Neural cell (in vitro differentiated cells): ENCODE results near the gene WDR83. TPM values are rescaled to one million over a fixed set of nuclear protein-coding genes. Genes with fewer than 3 reads are reported as not detected.

Source experiments
- H2AFZ ChIP-seq: fragments of 200-600, 300-800 bp; sonication (generic), shearing (Covaris generic); 2 replicates; pipeline ENCODE4 v1.6.0; 2014; ENCODE audit warnings: low read depth, mild to moderate bottlenecking, antibody characterized with exemption, low read length, moderate library complexity
- H3F3A ChIP-seq: fragments of 200-600 bp; shearing (Covaris generic); 2 replicates; pipeline ENCODE4 v1.6.1; 2016; ENCODE audit warnings: mild to moderate bottlenecking, moderate library complexity, mixed read lengths, antibody characterized with exemption, low read length; ENCODE audit not compliant: insufficient read depth, poor library complexity, severe bottlenecking
- H3K27ac ChIP-seq: fragments of 200-600, 300-800 bp; sonication (generic), shearing (Covaris generic); 2 replicates; pipeline ENCODE4 v1.5.1; 2014; ENCODE audit warnings: mild to moderate bottlenecking, low read length, moderate library complexity
- H3K27me3 ChIP-seq: fragments of 300-800, 200-600 bp; sonication (generic), shearing (Covaris generic); 2 replicates; pipeline ENCODE4 v1.6.0; 2014; ENCODE audit warnings: mild to moderate bottlenecking, low read depth, low read length, moderate library complexity; ENCODE audit not compliant: insufficient read depth
- H3K36me3 ChIP-seq: fragments of 300-800, 200-600 bp; sonication (generic), shearing (Covaris generic); 2 replicates; pipeline ENCODE4 v1.5.1; 2014; ENCODE audit warnings: mild to moderate bottlenecking, antibody characterized with exemption, low read length, moderate library complexity; ENCODE audit not compliant: insufficient read depth
- H3K4me2 ChIP-seq: fragments of 300-800, 200-600 bp; sonication (generic), shearing (Covaris generic); 2 replicates; pipeline ENCODE4 v1.6.0; 2014; ENCODE audit warnings: mild to moderate bottlenecking, low read length
- H3K4me3 ChIP-seq: fragments of 300-800, 200-600 bp; sonication (generic), shearing (Covaris generic); 2 replicates; pipeline ENCODE4 v1.5.1; 2014; ENCODE audit warnings: mild to moderate bottlenecking, low read length, moderate library complexity
- H3K79me2 ChIP-seq: fragments of 200-600 bp; shearing (Covaris generic); replicated peaks from 2 replicates; pipeline ENCODE4 v1.6.0; 2014; ENCODE audit warnings: mild to moderate bottlenecking, low read length, moderate library complexity; ENCODE audit not compliant: insufficient read depth
- H3K9ac ChIP-seq: fragments of 300-800, 200-600 bp; sonication (generic), shearing (Covaris generic); 2 replicates; pipeline ENCODE4 v1.6.1; 2016; ENCODE audit warnings: mild to moderate bottlenecking, low read length, mixed read lengths
- H3K9me2 ChIP-seq: fragments of 200-600 bp; shearing (Covaris generic); 2 replicates; pipeline ENCODE4 v1.6.1; 2016; ENCODE audit warnings: mild to moderate bottlenecking, low read length, mixed read lengths; ENCODE audit not compliant: insufficient read depth
- H3K9me3 ChIP-seq: fragments of 200-600, 300-800 bp; sonication (generic), shearing (Covaris generic); 2 replicates; pipeline ENCODE4 v1.6.1; 2016; ENCODE audit warnings: mild to moderate bottlenecking, mixed run types, low read length, moderate library complexity, mixed read lengths
- H4K20me1 ChIP-seq: fragments of 200-600 bp; shearing (Covaris generic); 2 replicates; pipeline ENCODE4 v1.6.1; 2016; ENCODE audit warnings: mild to moderate bottlenecking, mixed run types; ENCODE audit not compliant: insufficient read depth
- EZH2 ChIP-seq: fragments of 200-600, 300-800 bp; shearing (Covaris generic), sonication (generic); IDR thresholded peaks from 2 replicates; pipeline ENCODE4 v1.6.1; 2014; ENCODE audit warnings: antibody characterized with exemption, low read length, borderline replicate concordance, mild to moderate bottlenecking; ENCODE audit not compliant: insufficient read depth, poor library complexity, severe bottlenecking
- MXI1 ChIP-seq: fragments of 450-650 bp; conservative IDR thresholded peaks from 2 replicates; pipeline ENCODE4 v1.6.1; 2014; ENCODE audit warnings: antibody characterized with exemption, mild to moderate bottlenecking; ENCODE audit not compliant: poor library complexity, severe bottlenecking
- POLR2AphosphoS5 ChIP-seq: IDR thresholded peaks from 2 replicates; pipeline ENCODE4 v1.6.1; 2012
- REST ChIP-seq: IDR thresholded peaks from 2 replicates; pipeline ENCODE4 v1.6.1; 2012; ENCODE audit warnings: borderline replicate concordance
- SMC3 ChIP-seq: fragments of 450-650 bp; conservative IDR thresholded peaks from 2 replicates; pipeline ENCODE4 v1.6.1; 2014; ENCODE audit warnings: antibody characterized with exemption, mild to moderate bottlenecking, moderate library complexity; ENCODE audit not compliant: poor library complexity
- TAF1 ChIP-seq: IDR thresholded peaks from 2 replicates; pipeline ENCODE4 v1.6.1; 2012; ENCODE audit warnings: low read depth
- polyA plus RNA-seq: library from polyadenylated mRNA; depleted of rRNA; stranded (reverse); fragments of >200 nt; gene quantifications from 2 replicates; pipeline ENCODE4 v1.2.3, GENCODE V29; 2014
- TF ChIP-seq, protein P1 (sequence below): fragments of 450-650 bp; IDR thresholded peaks from 2 replicates; pipeline ENCODE4 v1.5.1; 2014; ENCODE audit warnings: antibody characterized with exemption, mild to moderate bottlenecking, moderate library complexity; ENCODE audit not compliant: poor library complexity, severe bottlenecking

The WDR83 gene
- polyA plus RNA-seq, 1 donor from 2014 or later, result 45.3 TPM

GRCh38 chr19:12638611-12639182 lies 27.9 kb upstream of the WDR83 start:
- TF ChIP-seq POLR2AphosphoS5 (no peak), REST (no peak)
- Histone ChIP-seq H3K27ac (no peak overlapping the region), H3K9me2 (no peaks in the 10 kb centered on the region), H2AFZ (no peak overlapping the region), H4K20me1 (no peaks in the 10 kb centered on the region), H3K27me3 (no peaks in the 10 kb centered on the region), H3K9ac (no peak overlapping the region), H3K4me3 (no peak overlapping the region), H3F3A (no peaks in the 10 kb centered on the region), H3K4me2 (no peak overlapping the region), H3K9me3 (no peaks in the 10 kb centered on the region), H3K36me3 (no peaks in the 10 kb centered on the region), H3K79me2 (no peaks in the 10 kb centered on the region)

GRCh38 chr19:12639901-12640613 lies 26.6 kb upstream of the WDR83 start:
- no peaks in the 10 kb centered on the region for H3K9me3 ChIP-seq
- H3K79me2 ChIP-seq, result no peaks in the 10 kb centered on the region
- no peaks in the 10 kb centered on the region for H3F3A ChIP-seq
- H3K9me2 ChIP-seq, result no peaks in the 10 kb centered on the region
- TF ChIP-seq, protein P1, sequence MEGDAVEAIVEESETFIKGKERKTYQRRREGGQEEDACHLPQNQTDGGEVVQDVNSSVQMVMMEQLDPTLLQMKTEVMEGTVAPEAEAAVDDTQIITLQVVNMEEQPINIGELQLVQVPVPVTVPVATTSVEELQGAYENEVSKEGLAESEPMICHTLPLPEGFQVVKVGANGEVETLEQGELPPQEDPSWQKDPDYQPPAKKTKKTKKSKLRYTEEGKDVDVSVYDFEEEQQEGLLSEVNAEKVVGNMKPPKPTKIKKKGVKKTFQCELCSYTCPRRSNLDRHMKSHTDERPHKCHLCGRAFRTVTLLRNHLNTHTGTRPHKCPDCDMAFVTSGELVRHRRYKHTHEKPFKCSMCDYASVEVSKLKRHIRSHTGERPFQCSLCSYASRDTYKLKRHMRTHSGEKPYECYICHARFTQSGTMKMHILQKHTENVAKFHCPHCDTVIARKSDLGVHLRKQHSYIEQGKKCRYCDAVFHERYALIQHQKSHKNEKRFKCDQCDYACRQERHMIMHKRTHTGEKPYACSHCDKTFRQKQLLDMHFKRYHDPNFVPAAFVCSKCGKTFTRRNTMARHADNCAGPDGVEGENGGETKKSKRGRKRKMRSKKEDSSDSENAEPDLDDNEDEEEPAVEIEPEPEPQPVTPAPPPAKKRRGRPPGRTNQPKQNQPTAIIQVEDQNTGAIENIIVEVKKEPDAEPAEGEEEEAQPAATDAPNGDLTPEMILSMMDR, result peak; percentile 49
- no peak for TF ChIP-seq SMC3
- no peak overlapping the region for H3K9ac ChIP-seq
- no peak overlapping the region for H3K4me2 ChIP-seq
- no peaks in the 10 kb centered on the region for H4K20me1 ChIP-seq
- H2AFZ ChIP-seq, result no peak overlapping the region
- no peaks in the 10 kb centered on the region for H3K27me3 ChIP-seq
- H3K27ac ChIP-seq, result no peak overlapping the region
- H3K4me3 ChIP-seq, result no peak overlapping the region
- no peaks in the 10 kb centered on the region for H3K36me3 ChIP-seq

GRCh38 chr19:12641456-12641855 lies 25.2 kb upstream of the WDR83 start:
- no peak overlapping the region for H3K27ac ChIP-seq
- H3K9me2 ChIP-seq, result no peaks in the 10 kb centered on the region
- H4K20me1 ChIP-seq, result no peaks in the 10 kb centered on the region
- no peaks in the 10 kb centered on the region for H3K27me3 ChIP-seq
- no peak overlapping the region for H3K4me3 ChIP-seq
- no peaks in the 10 kb centered on the region for H3K79me2 ChIP-seq
- no peak overlapping the region for H3K4me2 ChIP-seq
- H3K9me3 ChIP-seq, result no peaks in the 10 kb centered on the region
- no peaks in the 10 kb centered on the region for H3K36me3 ChIP-seq
- TF ChIP-seq EZH2, result no peak
- no peak for TF ChIP-seq SMC3
- no peak for TF ChIP-seq MXI1
- no peak for TF ChIP-seq TAF1
- H2AFZ ChIP-seq, result no peak overlapping the region
- H3F3A ChIP-seq, result no peaks in the 10 kb centered on the region
- no peak overlapping the region for H3K9ac ChIP-seq
